ENCODE data around the gene RSPO1. TPM values are rescaled to one million over a fixed set of nuclear protein-coding genes. Genes with fewer than 3 reads are reported as not detected.

Gene RSPO1
- total and polyA plus RNA-seq, 2 of the 13 experiments (the other 11 are each of a cell fraction or from before 2014, with no cell fraction given): not detected

DNA sequence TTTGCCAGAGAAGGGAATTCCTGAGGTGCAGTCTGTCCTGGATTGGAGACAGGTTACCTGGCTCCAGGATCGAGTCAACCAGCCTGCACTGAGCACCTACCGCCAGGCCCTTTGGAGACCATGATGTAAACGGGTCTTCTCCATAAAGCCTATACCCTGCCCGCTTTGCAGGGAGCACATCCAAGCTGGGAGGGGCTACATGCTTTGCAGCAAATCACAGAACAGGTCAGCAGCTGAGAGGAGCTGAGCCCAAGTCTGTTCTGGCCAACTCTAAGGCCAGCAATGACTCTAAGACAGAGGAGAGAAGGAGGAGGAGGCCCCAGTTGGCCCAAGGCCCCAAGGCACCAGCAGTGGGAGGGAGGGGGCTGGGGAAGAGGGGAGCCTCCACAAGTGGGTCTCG is 15.5 kb upstream of the RSPO1 start:
- Histone ChIP-seq H4K20me1 (ENCODE audit: insufficient read depth, low read length) (0 out of 2 replicates have a peak, but pooled peaks cover 4% of the 10 kb centered on the region), H3K4me2 (ENCODE audit: low read depth, low read length) (no peak overlapping the region), H3K9ac (ENCODE audit: insufficient read depth, low read depth, low read length) (no peak overlapping the region), H2AFZ (ENCODE audit: low read length) (no peak overlapping the region), H3K4me1 (ENCODE audit: insufficient read depth, low read length) (peaks cover 15% of the 10 kb centered on the region), H3K36me3 (replicated peaks in 1 of 2; ENCODE audit: control insufficient read depth in 1 of 2, insufficient read depth in 2 of 2, low read length in 2 of 2) (no peaks in the 10 kb centered on the region), H3K4me3 (replicated peaks in 1 of 3; ENCODE audit: insufficient read depth in 1 of 3, low read depth in 2 of 3, low read length in 3 of 3) (no peak overlapping the region), H3K9me3 (ENCODE audit: low read length) (no peaks in the 10 kb centered on the region), H3K27ac (ENCODE audit: extremely low read length, insufficient read depth, low read length) (no peak overlapping the region), H3K79me2 (ENCODE audit: insufficient read depth, low read length) (no peaks in the 10 kb centered on the region), H3K27me3 (ENCODE audit: control insufficient read depth in 1 of 2, insufficient read depth in 2 of 2, low read length in 2 of 2) (peaks cover 2 to 29% of the 10 kb centered on the region in 2 experiments; a peak in 3 of 5 replicates)
- ATAC-seq (no peak; the same call in 2 of the 3 replicates), FAIRE-seq (no peak), DNase-seq (ENCODE audit: low spot score) (no peak)
- in situ Hi-C loops (cut with HindIII; ENCODE audit: extremely low pct_ligation_motif_present, low pct_unique_long_range_greater_than_20kb) (no loop called here), intact Hi-C loops (cut with micrococcal nuclease; ENCODE audit: unreplicated experiment) (no loop called here)
- no peak for TF ChIP-seq ZFP36L2 (CRISPR knock-in tag; IDR thresholded peaks at IDR 0.05)
- no peak for TF ChIP-seq RBM39 (IDR thresholded peaks at IDR 0.05; ENCODE audit: low read depth, low read length, poor library complexity, severe bottlenecking)
- TF ChIP-seq ZNF768 (CRISPR knock-in tag; IDR thresholded peaks at IDR 0.05): no peak
- no peak for TF ChIP-seq FOSL2 (CRISPR knock-in tag; IDR thresholded peaks at IDR 0.05)
- TF ChIP-seq ZNF737 (CRISPR knock-in tag; IDR thresholded peaks at IDR 0.05; ENCODE audit: borderline replicate concordance): no peak
- TF ChIP-seq NR1H2 (CRISPR knock-in tag; IDR thresholded peaks at IDR 0.05; ENCODE audit: borderline replicate concordance, low read depth): no peak
- no peak for TF ChIP-seq NFRKB (IDR thresholded peaks at IDR 0.05)
- no peak for TF ChIP-seq ZSCAN12 (CRISPR knock-in tag; IDR thresholded peaks at IDR 0.05)
- TF ChIP-seq, protein P1, sequence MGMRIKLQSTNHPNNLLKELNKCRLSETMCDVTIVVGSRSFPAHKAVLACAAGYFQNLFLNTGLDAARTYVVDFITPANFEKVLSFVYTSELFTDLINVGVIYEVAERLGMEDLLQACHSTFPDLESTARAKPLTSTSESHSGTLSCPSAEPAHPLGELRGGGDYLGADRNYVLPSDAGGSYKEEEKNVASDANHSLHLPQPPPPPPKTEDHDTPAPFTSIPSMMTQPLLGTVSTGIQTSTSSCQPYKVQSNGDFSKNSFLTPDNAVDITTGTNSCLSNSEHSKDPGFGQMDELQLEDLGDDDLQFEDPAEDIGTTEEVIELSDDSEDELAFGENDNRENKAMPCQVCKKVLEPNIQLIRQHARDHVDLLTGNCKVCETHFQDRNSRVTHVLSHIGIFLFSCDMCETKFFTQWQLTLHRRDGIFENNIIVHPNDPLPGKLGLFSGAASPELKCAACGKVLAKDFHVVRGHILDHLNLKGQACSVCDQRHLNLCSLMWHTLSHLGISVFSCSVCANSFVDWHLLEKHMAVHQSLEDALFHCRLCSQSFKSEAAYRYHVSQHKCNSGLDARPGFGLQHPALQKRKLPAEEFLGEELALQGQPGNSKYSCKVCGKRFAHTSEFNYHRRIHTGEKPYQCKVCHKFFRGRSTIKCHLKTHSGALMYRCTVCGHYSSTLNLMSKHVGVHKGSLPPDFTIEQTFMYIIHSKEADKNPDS (CRISPR knock-in tag; IDR thresholded peaks at IDR 0.05): no peak
- TF ChIP-seq ZNF816 (CRISPR knock-in tag; IDR thresholded peaks at IDR 0.05; ENCODE audit: borderline replicate concordance): no peak
- TF ChIP-seq ZBTB3 (CRISPR knock-in tag; IDR thresholded peaks at IDR 0.05; ENCODE audit: borderline replicate concordance, low read depth): no peak
- TF ChIP-seq ZNF12 (CRISPR knock-in tag; IDR thresholded peaks at IDR 0.05): no peak
- no peak for TF ChIP-seq ZKSCAN8 (CRISPR knock-in tag; IDR thresholded peaks at IDR 0.05; ENCODE audit: borderline replicate concordance)
- no peak for TF ChIP-seq NFIC (IDR thresholded peaks at IDR 0.05; ENCODE audit: low read length)
- no peak for TF ChIP-seq ASH2L (IDR thresholded peaks at IDR 0.05; ENCODE audit: insufficient read length, low read depth, low read length)
- TF ChIP-seq, protein P2, sequence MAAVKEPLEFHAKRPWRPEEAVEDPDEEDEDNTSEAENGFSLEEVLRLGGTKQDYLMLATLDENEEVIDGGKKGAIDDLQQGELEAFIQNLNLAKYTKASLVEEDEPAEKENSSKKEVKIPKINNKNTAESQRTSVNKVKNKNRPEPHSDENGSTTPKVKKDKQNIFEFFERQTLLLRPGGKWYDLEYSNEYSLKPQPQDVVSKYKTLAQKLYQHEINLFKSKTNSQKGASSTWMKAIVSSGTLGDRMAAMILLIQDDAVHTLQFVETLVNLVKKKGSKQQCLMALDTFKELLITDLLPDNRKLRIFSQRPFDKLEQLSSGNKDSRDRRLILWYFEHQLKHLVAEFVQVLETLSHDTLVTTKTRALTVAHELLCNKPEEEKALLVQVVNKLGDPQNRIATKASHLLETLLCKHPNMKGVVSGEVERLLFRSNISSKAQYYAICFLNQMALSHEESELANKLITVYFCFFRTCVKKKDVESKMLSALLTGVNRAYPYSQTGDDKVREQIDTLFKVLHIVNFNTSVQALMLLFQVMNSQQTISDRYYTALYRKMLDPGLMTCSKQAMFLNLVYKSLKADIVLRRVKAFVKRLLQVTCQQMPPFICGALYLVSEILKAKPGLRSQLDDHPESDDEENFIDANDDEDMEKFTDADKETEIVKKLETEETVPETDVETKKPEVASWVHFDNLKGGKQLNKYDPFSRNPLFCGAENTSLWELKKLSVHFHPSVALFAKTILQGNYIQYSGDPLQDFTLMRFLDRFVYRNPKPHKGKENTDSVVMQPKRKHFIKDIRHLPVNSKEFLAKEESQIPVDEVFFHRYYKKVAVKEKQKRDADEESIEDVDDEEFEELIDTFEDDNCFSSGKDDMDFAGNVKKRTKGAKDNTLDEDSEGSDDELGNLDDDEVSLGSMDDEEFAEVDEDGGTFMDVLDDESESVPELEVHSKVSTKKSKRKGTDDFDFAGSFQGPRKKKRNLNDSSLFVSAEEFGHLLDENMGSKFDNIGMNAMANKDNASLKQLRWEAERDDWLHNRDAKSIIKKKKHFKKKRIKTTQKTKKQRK (IDR thresholded peaks at IDR 0.05; ENCODE audit: low read length): no peak
- TF ChIP-seq ZNF33B (CRISPR knock-in tag; IDR thresholded peaks at IDR 0.05): no peak
- TF ChIP-seq ZFP37 (CRISPR knock-in tag; IDR thresholded peaks at IDR 0.05; ENCODE audit: borderline replicate concordance): no peak
- ChIA-PET POLR2A (no interaction called here), CTCF (ENCODE audit: low intra/inter-chr PET ratio, low total read pairs) (no interaction called here)
- no TSS peak for BruUV-seq (replicated peaks)
- 26% methylated on average over 5 of the region's 5 CpGs for WGBS (ENCODE audit: low lambda C conversion rate)
